HG03045 (cell line): Measurements from ENCODE around the gene C1orf122.

Source experiments
- ATAC-seq: cut with Tn5 transposase; IDR thresholded peaks from one replicate; pipeline ENCODE4 v1.9.1; 2021; ENCODE audit warnings: mild to moderate bottlenecking, moderate library complexity; ENCODE audit not compliant: unreplicated experiment

Gene C1orf122

DNA sequence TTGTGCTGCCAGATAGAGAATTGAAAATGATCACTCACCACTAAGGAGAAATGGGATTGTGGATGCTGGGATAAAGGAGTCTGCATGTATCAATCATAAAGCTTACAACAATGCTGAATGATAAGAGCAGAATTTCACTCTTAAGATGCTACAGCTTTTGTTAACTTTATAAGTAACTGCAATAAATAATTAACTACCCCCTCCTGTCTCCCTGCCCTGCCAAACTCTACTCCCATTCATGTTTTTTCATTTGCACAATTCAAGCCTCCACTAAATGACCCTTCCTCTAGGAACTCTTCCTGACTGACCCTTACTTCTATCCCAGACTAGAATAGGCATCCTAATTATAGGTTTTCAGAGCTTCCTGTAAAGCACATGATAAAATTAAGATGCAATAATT lies 36.9 kb downstream of the C1orf122 start:
- no peak for ATAC-seq

DNA sequence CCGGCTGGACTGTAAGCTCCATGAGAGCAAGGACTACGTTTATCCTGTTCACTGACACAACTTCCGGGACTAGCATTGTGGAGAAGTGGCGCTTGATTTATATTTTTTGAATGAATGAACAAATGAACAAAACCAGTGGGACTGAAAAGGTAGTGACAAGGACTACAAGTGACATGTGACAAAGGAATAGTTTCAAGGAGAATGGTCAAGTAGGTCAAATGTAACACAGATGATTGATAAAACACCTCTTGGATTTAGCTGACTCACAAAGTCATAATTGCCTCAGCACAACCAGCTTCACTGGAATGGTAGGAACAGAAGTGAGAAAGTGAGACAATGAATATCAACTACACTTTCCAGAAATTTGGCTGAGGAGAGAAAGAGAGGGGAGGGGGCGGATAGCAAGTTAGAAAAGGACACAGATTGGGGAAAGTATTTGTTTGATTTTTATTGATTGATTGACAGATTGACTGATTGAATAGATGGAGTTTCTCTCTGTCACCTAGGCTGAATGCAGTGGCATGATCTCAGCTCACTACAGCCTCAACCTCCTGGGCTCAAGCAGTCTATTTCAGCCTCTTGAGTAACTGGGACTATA lies 37.6 kb downstream of the C1orf122 start:
- no peak for ATAC-seq

DNA sequence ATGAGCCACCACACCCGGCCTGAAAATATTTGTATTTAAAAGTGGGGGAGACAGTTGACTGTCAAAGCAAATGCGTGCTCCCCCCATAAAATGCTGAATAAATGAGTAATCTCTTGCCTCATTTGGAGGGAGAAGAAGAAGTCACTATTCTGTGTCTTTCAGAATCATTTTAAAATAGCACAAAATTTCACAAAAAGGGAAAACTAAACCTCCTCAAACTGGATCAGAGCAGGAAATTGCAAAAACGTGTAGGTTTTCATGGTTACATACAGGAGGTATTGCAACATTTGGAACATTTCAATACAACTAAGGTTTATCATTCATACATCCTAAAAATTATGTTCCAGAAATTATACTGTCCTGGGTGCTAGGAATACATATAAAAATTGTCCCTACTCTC lies 38.2 kb downstream of the C1orf122 start:
- no peak for ATAC-seq

DNA sequence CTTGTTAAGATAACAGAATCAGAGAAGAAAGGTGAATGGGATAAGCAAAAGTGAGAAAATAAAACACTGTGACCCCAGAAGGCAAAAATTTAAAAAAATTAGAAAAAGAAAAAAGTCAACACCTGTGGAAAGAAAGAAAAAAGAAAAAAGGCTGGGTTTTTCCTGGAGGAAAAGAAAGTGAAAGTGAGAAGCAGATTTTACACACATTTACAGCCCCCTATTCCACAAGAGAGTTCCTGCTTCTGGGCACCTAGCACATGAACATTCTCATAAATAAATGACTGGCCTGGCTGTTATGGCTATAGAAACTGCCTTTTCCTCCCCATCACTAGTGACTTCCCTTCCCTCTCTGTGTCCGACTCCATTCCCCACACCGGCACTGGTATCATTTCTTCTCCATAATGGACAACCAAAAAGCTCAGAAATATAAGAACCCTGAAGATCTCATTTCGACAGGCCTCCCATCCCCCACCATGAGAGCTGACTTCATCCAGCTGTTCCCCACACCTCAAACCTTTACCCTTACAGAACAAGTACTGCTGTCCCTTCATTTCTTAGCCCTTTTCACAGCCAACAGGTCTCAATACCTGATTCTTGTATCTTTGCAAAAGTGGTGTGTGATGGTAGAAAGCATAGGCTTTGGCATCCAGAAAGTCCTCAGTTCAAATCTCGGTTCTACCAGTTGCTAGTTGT lies 39.2 kb downstream of the C1orf122 start:
- ATAC-seq, result no peak

DNA sequence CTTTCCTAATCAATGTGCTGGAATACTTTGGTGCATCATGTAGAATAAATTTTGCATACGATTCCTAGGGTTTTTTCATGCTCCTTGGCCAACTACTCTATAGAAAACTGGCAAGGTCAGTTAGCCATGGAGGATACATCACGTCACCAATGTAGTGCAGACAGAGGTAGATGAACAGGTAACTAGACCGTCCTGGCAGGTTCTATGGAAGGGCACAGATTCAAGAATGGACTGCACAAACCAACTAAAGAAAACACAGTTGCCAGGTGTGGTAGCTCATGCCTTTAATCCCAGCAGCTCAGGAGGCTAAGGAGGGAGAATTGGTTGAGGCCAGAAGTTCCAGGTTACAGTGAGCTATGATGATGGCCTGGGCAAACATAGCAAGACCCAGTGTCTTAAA lies 41.9 kb downstream of the C1orf122 start:
- no peak for ATAC-seq

DNA sequence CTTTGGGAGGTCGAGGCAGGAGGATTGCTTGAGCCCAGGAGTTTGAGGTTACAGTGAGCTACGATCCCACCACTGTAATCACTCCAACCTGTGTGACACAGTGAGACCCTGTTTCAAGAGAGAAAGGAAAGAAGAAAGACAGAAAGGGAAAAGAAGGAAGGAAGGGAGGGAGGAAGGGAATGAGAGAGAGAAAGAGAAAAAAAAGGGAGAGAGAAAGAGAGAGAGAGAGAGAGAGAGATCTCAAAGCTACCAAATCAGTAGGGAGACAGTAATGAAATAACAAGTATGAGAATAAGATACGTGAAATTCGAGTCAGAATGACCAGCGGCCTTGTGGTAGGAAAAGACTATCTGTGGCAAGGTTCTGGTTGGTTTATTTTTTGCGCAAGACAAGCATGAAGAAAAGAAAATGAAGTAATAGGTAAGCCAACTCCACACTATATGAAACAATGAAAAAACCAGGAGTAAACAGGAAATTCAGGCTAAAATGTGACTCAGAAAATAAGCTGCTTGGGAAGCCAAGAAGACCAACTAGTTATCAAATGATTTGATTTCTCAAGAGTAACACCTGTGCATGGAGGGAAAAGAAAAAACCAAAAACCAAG lies 42.9 kb downstream of the C1orf122 start:
- ATAC-seq, result no peak

DNA sequence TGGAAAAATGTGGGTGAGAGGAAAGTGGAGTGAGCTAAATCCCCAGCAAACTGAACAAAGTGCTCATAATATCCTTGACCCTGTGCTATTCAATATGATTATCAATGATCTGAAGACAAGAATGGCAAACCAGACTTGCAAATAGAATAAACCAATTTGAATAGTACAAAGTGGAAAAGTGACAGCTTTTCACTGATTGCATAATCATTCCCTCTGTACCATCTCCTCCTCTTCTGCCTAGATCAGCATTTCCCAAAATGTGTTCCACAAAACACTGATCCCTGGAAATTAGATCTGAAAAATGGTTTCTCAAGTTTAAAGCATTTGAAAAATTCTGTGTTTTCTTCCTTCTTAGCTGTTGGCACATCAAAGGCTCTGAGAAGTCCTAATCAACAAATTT lies 43.7 kb downstream of the C1orf122 start:
- ATAC-seq, result no peak

DNA sequence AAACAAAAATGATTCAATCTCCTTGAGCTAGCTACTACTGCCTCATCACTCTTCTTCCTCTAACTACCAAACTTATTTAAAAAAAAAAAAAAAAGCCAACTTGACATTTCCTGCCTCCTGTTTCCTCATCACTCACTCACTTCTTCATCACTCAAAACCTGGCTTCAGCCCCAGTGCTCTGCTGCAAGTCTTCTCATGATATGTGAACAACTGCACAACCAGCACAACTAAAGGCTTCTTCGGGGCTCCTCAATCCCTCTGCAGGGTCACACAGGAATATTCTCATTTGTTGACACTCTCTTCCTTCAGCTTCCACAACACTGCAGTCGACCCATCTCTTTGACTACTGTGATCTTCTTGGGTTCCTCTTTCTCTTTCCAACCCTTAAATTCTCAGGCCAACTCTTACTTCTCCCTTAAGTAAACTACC lies 44.2 kb downstream of the C1orf122 start:
- ATAC-seq, result no peak

DNA sequence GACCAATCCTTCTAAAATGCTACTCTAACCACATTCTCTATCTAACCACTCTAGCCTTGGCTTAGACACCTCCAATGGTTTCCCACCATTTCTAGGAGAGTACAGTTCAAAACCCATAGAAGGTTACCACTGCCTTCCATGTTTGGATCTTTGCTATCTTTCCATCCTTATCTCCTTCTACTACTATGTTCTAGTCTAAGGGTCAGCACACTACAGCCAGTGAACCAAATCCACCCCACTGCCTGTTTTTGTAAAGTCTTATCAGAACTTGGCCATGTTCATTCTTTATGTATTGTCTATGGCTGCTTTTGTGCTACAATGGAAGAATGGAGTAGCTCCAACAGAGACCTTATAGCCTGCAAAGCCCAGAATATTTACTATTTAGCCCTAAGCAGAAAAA lies 45.6 kb downstream of the C1orf122 start:
- ATAC-seq, result no peak

DNA sequence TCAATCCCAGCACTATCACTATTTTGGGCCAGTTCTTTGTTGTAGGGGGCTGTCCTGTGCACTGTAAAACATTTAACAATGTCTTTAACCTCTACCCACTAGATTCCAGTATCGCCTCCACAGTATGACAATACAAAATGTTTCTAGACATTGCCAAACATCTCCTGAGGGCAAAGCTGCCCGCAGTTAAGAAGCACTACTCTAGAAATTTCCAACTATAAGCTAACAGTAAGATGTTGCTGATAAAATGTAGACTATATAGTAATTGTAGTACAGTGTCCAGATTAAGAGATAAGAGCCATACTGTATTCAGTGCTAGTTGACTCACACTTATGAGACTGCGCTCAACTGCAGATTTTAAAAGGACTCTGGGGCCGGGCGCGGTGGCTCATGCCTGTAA lies 46.8 kb downstream of the C1orf122 start:
- no peak for ATAC-seq
